HG02759 (cell line): ENCODE data around the gene RIC8B.

ENCODE experiments used
- ATAC-seq: cut with Tn5 transposase; IDR thresholded peaks from one replicate; pipeline ENCODE4 v1.9.1; 2021; ENCODE audit warnings: mild to moderate bottlenecking, moderate library complexity; ENCODE audit not compliant: unreplicated experiment

RIC8B gene

DNA sequence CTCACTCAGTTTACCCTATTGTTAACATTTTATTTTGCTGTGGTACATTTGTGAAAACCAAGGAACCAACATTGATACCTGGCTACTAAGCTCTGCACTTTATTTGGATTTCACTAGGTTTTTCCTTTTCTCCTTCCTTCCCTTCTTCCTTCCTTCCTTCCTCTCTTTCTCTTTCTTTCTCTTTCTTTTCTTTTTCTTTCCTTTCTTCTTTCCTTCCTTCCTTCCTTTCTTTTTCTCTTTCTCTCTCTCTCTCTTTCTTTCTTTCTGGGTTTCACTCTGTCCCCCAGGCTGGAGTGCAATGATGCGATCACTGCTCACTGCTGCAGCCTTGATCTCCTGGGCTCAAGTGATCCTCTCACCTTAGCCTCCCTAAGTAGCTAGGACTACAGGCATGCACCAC lies 152.2 kb downstream of the RIC8B start:
- no peak for ATAC-seq

DNA sequence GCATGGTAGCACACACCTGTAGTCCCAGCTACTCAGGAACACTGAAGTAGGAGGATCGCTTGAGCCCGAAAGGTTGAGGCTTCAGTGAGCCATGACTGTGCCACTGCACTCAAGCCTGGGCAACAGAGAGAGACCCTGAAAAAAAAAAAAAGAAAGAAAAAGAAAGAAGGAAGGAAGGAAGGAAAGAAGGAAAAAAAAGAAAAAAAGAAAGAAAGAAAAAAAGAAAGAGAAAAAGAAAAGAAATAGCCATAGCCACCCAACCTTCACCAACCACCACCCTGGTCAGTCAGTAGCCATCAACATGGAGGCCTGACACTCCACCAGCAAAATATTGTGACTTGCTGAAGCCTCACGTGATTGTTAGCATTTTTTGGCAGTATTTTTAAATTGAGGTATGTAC lies 159.8 kb downstream of the RIC8B start:
- no peak for ATAC-seq
